ENCODE data around the gene CERK.
"Not testable (repeated sequence)": the region's sequence is repeated elsewhere in the genome, so short reads cannot be mapped to it uniquely, and the experiment has no call there.

Gene CERK

GRCh38 chr22:46736705-46737104 is 1.3 kb downstream of the CERK start:
- Histone ChIP-seq H3K36me3 (ENCODE audit: insufficient read depth, low read depth, low read length) (peaks cover 7% of the 10 kb centered on the region), H3K27ac (ENCODE audit: low read length) (no peak overlapping the region), H3K9ac (ENCODE audit: low read depth, low read length) (peak overlapping the region; percentile 81; the same call in 1 of the 2 replicates), H3K4me1 (ENCODE audit: insufficient read depth, low read length) (peaks cover 17% of the 10 kb centered on the region), H3K27me3 (ENCODE audit: insufficient read depth, low read length) (peaks cover 8% of the 10 kb centered on the region; the same call in 1 of the 2 replicates), H3K4me3 (ENCODE audit: low read length) (peak overlapping the region; percentile 91; the same call in 1 of the 2 replicates), H3K9me3 (ENCODE audit: insufficient read depth, low read depth, low read length) (no peaks in the 10 kb centered on the region)

- Histone ChIP-seq H3K36me3 (ENCODE audit: insufficient read depth, low read depth, low read length) (peaks cover 7% of the 10 kb centered on the region), H3K9me3 (ENCODE audit: insufficient read depth, low read depth, low read length) (no peaks in the 10 kb centered on the region), H3K4me3 (ENCODE audit: low read length) (peak overlapping the region; percentile 91; the same call in 1 of the 2 replicates), H3K4me1 (ENCODE audit: insufficient read depth, low read length) (peaks cover 22% of the 10 kb centered on the region), H3K27ac (ENCODE audit: low read length) (no peak overlapping the region), H3K9ac (ENCODE audit: low read depth, low read length) (0 out of 2 replicates have a peak overlapping the region, but pooled peaks have one; percentile 7), H3K27me3 (ENCODE audit: insufficient read depth, low read length) (peaks cover 8% of the 10 kb centered on the region; the same call in 1 of the 2 replicates)
Measured at GRCh38 chr22:46735747-46736608, 2.1 kb downstream of the CERK start.

DNA sequence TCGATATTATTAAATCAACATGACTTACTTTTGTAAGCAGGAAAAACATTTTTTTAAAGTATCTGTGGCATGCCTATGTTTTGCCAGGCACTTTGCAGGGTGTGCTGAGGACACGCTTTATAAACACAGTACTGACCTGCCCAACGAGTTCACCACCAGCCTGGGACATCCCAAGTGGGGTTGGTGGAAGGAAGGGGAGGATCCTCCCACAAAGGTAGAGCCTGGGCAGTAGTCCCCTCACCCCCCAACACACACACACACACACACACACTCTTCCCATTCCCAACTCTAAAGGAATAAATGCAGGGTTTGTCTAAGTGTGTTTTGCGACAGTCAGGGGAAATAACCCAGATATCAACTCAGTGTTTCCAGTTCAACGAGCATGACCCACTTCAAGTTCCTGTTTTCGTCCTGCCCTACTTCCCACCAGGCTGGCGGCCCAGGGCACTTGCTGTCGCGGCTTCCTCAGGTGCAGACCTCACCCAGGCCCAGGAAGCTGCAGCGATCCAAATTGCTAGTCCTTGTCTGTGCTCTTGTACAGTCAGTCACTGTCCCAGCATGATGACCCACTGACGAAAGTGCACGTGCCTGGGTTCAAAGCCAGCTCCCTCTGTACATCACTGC is 3.1 kb downstream of the CERK start:
- Histone ChIP-seq H3K4me1 (ENCODE audit: insufficient read depth, low read length) (peaks cover 22% of the 10 kb centered on the region), H3K27ac (ENCODE audit: low read length) (no peak overlapping the region), H3K27me3 (ENCODE audit: insufficient read depth, low read length) (peaks cover 8% of the 10 kb centered on the region; the same call in 1 of the 2 replicates), H3K36me3 (ENCODE audit: insufficient read depth, low read depth, low read length) (peaks cover 7% of the 10 kb centered on the region), H3K9me3 (ENCODE audit: insufficient read depth, low read depth, low read length) (no peaks in the 10 kb centered on the region), H3K4me3 (ENCODE audit: low read length) (peak overlapping the region; percentile 20; the same call in 1 of the 2 replicates), H3K9ac (ENCODE audit: low read depth, low read length) (no peak overlapping the region)

- H3K27me3 ChIP-seq (ENCODE audit: insufficient read depth, low read length); H3K9me3 ChIP-seq (ENCODE audit: insufficient read depth, low read depth, low read length); H3K4me3 ChIP-seq (ENCODE audit: low read length); H3K27ac ChIP-seq (ENCODE audit: low read length); H3K36me3 ChIP-seq (ENCODE audit: insufficient read depth, low read depth, low read length); H3K9ac ChIP-seq (ENCODE audit: low read depth, low read length): not testable (repeated sequence)
- peaks cover 22% of the 10 kb centered on the region for H3K4me1 ChIP-seq (ENCODE audit: insufficient read depth, low read length)
Measured at GRCh38 chr22:46734213-46734722, 3.8 kb downstream of the CERK start.

GRCh38 chr22:46732513-46732912 is 5.5 kb downstream of the CERK start:
- Histone ChIP-seq H3K36me3 (ENCODE audit: insufficient read depth, low read depth, low read length) (peaks cover 7% of the 10 kb centered on the region), H3K27ac (ENCODE audit: low read length) (no peak overlapping the region), H3K9ac (ENCODE audit: low read depth, low read length) (no peak overlapping the region), H3K4me3 (ENCODE audit: low read length) (no peak overlapping the region), H3K9me3 (ENCODE audit: insufficient read depth, low read depth, low read length) (no peaks in the 10 kb centered on the region), H3K4me1 (ENCODE audit: insufficient read depth, low read length) (peaks cover 17% of the 10 kb centered on the region), H3K27me3 (ENCODE audit: insufficient read depth, low read length) (no peaks in the 10 kb centered on the region)

DNA sequence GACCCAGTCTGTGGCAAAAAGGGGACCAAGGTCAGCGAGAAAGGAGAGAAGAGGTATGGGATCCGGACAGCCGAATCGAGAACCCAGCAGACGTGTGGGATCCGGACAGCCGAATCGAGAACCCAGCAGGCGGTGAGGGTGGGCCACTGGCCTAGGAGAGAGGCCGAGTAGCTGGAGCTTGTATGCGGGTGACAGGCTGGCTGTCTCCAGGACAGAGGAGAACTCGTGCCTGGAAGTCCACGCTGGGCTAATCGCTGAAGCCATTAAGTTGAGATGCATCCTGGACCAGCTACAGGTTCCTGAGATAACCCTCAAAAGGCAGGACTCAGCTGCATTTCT is 6.0 kb downstream of the CERK start:
- Histone ChIP-seq H3K27me3 (ENCODE audit: insufficient read depth, low read length) (no peaks in the 10 kb centered on the region), H3K27ac (ENCODE audit: low read length) (no peak overlapping the region), H3K4me1 (ENCODE audit: insufficient read depth, low read length) (peaks cover 17% of the 10 kb centered on the region), H3K4me3 (ENCODE audit: low read length) (no peak overlapping the region), H3K36me3 (ENCODE audit: insufficient read depth, low read depth, low read length) (peaks cover 7% of the 10 kb centered on the region), H3K9me3 (ENCODE audit: insufficient read depth, low read depth, low read length) (no peaks in the 10 kb centered on the region), H3K9ac (ENCODE audit: low read depth, low read length) (no peak overlapping the region)

DNA sequence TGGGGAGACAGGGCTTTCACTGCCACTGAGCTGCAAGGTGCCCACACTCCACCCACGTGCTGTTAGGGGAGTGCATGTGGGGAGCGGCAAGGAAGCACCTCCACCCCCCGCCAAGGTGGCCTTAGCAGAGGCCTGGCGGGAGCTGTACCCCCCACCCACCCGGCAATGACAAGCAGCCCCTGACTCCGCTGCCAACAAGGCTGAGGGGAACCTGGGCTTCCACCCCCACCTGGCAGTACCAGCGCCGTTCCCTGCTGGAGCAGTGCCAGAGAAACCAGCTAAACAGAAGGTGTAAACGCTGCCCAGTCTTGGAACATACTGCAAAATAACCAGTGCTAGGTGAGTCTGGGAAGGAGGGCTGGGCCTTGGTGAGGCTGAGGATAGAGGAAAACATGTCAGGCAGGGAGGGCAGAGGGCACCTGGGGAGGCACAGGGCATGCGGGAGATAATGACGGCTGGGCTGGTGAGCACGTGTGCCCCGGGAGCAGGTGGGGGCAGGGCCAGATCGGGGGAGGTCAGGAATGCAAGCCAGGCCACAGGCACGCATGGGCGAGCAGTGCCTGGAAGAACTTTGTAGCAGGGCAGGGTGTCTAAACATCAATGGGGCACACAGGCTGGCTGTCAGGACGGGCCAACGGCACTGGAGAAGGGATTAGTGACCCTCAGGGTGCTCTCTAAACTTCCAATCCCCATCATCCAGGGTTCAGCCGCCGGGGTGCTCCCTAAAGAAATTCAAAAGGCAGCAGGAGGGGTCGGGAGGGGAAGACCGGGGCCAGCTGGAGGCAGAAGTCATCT is 6.6 kb downstream of the CERK start:
- Histone ChIP-seq H3K27ac (ENCODE audit: low read length) (no peak overlapping the region), H3K4me3 (ENCODE audit: low read length) (no peak overlapping the region), H3K27me3 (ENCODE audit: insufficient read depth, low read length) (no peaks in the 10 kb centered on the region), H3K4me1 (ENCODE audit: insufficient read depth, low read length) (peaks cover 12% of the 10 kb centered on the region), H3K9ac (ENCODE audit: low read depth, low read length) (no peak overlapping the region), H3K36me3 (ENCODE audit: insufficient read depth, low read depth, low read length) (peaks cover 7% of the 10 kb centered on the region), H3K9me3 (ENCODE audit: insufficient read depth, low read depth, low read length) (no peaks in the 10 kb centered on the region)

DNA sequence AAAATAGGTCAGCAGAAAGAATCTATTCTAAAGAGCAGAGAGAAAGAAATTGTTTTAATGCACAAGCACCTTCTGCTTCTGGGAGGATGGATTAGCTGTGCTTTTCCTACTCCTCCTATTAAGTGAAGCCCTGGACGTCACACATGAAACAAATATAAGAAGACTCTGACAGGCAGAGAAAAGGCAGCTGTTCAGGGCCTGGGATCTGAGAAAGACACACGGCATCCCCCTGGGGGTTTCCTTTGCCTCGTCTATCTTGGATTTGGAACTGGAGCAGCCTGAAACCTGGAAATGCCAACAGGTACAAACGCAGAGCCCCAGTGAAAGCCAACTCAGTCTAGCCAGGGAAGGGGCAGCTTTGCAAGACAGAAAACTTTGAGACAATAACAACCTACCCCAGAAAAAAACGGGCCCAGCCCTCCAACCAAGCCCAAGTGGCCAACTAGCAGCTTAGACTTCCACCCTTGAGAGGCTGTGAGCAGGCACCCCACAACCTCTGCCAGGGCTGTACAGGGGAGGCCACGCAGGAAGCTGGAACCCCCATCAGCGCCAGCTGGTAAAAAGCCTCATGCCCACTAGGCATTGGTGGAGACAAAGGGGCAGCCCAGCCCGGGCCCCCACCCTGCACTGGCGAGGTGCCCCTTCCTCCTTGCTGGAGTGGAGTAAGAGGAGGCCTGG is 7.3 kb downstream of the CERK start:
- Histone ChIP-seq H3K9ac (ENCODE audit: low read depth, low read length) (no peak overlapping the region), H3K27me3 (ENCODE audit: insufficient read depth, low read length) (no peaks in the 10 kb centered on the region), H3K4me3 (ENCODE audit: low read length) (no peak overlapping the region), H3K9me3 (ENCODE audit: insufficient read depth, low read depth, low read length) (no peaks in the 10 kb centered on the region), H3K4me1 (ENCODE audit: insufficient read depth, low read length) (peaks cover 7% of the 10 kb centered on the region), H3K36me3 (ENCODE audit: insufficient read depth, low read depth, low read length) (peaks cover 7% of the 10 kb centered on the region), H3K27ac (ENCODE audit: low read length) (no peak overlapping the region)

DNA sequence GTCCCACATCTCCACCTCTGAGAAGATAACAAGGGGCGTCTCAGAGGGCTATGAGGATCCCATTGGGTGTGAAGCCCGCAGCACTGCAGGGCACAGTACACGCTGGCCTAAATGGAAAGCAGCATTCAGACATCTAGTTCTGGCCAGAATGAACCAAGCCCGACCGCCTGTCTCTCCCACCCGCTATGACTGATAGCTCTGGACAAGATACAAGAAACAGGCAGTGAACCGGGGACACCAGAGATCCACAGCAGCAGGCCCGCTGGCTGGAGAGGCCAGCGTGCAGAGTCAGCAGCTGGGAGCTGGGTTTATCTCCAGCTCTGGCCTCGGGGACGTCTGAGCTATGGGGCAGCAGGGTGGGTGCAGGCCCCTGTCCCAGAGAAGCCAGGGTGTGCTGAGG is 9.6 kb downstream of the CERK start:
- Histone ChIP-seq H3K9me3 (ENCODE audit: insufficient read depth, low read depth, low read length) (no peaks in the 10 kb centered on the region), H3K4me3 (ENCODE audit: low read length) (no peak overlapping the region), H3K27me3 (ENCODE audit: insufficient read depth, low read length) (no peaks in the 10 kb centered on the region), H3K4me1 (ENCODE audit: insufficient read depth, low read length) (peaks cover 5% of the 10 kb centered on the region; the same call in 1 of the 2 replicates), H3K27ac (ENCODE audit: low read length) (no peak overlapping the region), H3K9ac (ENCODE audit: low read depth, low read length) (no peak overlapping the region), H3K36me3 (ENCODE audit: insufficient read depth, low read depth, low read length) (no peaks in the 10 kb centered on the region; the same call in 1 of the 2 replicates)

DNA sequence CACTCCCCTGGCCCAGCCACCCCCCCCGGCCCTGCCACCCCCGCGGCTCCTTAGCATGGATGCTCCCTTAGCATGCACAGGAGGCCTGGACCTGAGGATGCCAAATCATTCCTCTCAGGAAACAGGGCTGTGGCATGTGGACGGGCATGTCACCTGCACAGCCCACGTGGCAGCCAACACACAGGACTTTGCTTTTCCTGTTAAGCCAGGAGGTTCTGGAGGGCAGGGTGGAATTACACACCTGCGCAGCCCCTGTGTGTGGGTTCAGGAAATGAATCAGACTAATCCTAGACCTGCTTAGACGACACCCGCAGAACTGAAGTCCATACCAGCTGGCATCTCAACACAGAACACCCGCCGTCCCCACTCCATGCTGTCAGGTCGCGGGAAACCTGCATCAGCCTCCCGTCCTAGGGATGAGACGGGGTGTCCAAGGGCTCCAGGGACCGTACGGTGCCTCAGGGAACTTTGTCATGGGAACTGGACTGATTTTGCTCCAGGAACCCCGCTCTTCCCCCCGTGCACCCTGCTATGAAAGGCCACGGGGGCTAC is 10.2 kb downstream of the CERK start:
- Histone ChIP-seq H3K36me3 (ENCODE audit: insufficient read depth, low read depth, low read length) (no peaks in the 10 kb centered on the region; the same call in 1 of the 2 replicates), H3K9ac (ENCODE audit: low read depth, low read length) (no peak overlapping the region), H3K9me3 (ENCODE audit: insufficient read depth, low read depth, low read length) (no peaks in the 10 kb centered on the region), H3K27me3 (ENCODE audit: insufficient read depth, low read length) (no peaks in the 10 kb centered on the region), H3K4me1 (ENCODE audit: insufficient read depth, low read length) (peaks cover 5% of the 10 kb centered on the region; the same call in 1 of the 2 replicates), H3K4me3 (ENCODE audit: low read length) (no peak overlapping the region), H3K27ac (ENCODE audit: low read length) (no peak overlapping the region)

DNA sequence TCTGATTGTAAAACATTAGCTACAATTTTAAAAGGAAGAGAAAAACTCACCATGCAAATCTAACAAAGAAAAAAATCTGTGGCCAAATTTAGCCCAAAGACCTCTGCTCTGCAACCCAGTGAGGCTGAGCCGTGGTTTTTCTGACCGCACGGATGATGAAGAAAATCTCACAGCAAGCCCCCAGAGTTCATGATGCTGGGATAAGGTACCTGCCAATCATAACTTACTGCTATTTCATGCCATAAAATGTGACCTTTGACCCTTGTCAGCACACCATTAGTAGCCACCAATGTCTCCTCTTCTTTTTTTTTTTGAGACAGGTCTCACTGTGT is 11.1 kb downstream of the CERK start:
- no peak overlapping the region for H3K4me3 ChIP-seq (ENCODE audit: low read length)

More for the DNA sequence above, 11.1 kb downstream of the CERK start:
- H3K27me3 ChIP-seq (ENCODE audit: insufficient read depth, low read length), result no peaks in the 10 kb centered on the region
- H3K27ac ChIP-seq (ENCODE audit: low read length), result no peak overlapping the region
- no peaks in the 10 kb centered on the region; the same call in 1 of the 2 replicates for H3K36me3 ChIP-seq (ENCODE audit: insufficient read depth, low read depth, low read length)
- H3K9me3 ChIP-seq (ENCODE audit: insufficient read depth, low read depth, low read length), result no peaks in the 10 kb centered on the region
- no peak overlapping the region for H3K9ac ChIP-seq (ENCODE audit: low read depth, low read length)
- H3K4me1 ChIP-seq (ENCODE audit: insufficient read depth, low read length), result peaks cover 5% of the 10 kb centered on the region

Measured in iPS-20b (cell line).